CD1c-positive myeloid dendritic cell (primary cell): ENCODE results near the gene VAPB.

Experiments
- DNase-seq: peaks from one replicate; pipeline ENCODE4 v3.0.0-alpha.2; 2016; ENCODE audit errors: extremely low spot score

Gene VAPB

DNA sequence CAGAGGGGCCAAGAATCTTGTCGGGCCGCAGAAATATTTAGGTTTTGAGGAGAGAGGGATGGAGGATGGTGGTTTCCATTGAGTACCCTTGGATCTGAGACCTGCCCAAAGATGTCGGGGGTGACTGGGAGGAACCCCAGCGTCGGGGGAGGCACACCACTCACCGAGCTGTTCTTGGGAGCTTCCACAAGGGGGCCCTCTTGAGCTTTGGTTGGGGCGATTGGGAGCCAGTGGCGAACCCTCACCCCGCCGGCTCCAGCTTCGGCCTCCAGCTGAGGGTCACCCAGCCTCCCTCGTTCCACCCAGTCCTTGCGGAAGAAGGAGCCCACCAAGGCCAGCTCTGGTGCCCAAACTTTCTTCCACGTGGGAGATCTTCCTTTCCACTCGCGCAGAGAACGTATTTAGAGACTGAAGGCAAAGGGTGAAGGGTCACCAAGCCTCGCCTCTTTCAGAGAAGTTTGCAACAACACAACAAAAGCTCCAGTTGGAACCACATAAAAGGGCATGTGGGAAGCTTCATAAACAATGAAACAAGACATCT is 92.5 kb downstream of the VAPB start:
- DNase-seq = peak; percentile 27

GRCh38 chr20:58482416-58482815 is 93.4 kb downstream of the VAPB start:
- DNase-seq = no peak

GRCh38 chr20:58483051-58483450 is 94.0 kb downstream of the VAPB start:
- DNase-seq = no peak

DNA sequence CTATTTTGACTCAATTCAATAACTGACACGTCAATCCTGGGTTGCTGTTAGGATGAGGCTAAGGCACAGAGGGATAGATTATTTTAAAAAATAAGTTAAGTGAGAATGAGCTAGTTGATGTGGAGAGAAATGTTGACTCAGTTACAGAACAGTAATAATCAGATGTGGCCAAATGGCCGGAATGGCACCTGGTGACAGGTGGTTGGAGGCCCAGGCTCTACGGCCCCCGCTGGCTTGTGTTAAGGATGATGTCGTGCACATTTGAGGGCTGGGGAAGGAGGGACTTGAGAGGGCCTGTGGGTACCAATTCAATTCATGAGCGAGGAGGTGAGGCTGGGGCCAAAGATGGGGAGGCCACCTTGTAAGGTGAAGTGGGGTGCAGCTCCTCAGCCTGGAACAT is 94.4 kb downstream of the VAPB start:
- no peak for DNase-seq

DNA sequence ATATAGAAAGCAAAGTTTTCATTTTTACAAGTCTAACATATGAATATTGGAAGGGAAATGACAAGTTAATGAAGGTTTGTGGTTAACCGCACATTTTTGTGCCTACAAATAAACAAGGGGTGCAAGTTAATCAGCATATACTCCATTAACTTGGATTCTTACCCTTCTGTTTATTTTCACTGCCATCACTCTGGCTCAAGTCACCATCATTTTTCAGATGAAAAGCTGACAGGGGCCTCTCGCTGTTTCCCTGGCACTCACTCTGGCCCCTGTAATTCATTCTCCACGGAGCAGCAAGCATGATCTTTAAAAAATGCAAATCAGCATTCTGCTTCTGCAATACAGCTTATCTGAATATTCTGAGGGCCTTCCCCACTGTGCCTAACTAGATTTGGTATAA is 96.4 kb downstream of the VAPB start:
- no peak for DNase-seq

DNA sequence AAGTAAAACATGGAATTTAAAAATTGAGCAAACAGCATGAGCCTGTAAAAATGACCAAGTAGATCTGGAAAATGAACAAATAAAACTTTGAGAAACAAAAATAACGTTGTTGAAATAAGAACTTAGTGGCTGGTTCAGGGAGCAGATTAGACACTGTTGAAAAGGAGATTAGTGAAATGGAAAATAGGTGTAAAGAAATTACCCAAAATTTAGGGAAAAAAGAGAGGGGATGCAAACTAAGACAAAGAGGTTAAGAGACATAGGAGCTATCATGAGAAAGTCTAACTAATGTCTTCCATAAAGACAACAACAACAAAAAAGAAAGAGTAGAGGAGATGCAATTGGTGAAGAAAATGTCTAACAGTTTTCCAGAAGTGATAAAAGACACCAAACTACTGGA is 97.2 kb downstream of the VAPB start:
- no peak for DNase-seq

GRCh38 chr20:58492074-58492718 is 103.2 kb downstream of the VAPB start:
- DNase-seq = no peak

DNA sequence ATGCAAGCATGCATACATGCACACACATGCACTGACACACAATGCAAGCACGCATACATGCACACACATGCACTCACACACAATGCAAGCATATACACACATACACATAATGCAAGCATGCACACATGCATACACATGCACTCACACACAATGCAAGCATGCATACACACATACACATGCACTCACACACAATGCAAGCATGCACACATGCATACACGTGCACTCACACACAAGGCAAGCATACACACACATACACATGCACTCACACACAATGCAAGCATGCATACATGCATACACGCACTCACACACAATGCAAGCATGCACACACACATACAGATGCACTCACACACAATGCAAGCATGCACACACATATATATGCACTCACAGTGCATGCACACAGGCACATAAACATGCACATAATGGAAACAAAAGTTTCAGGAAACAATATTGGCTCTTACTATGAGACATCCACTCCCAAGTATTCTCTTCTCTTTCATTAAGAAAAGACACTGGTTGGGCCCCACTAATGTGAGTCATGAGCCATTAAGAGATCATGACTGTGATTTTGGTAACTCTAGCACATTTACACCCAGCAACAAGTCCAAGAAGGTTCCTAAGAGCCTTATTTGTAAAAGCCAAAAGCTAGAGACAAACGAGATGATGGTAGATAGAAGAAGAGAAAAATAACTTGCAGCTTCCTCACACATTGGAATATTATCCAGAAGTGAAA is 103.9 kb downstream of the VAPB start:
- DNase-seq = no peak

DNA sequence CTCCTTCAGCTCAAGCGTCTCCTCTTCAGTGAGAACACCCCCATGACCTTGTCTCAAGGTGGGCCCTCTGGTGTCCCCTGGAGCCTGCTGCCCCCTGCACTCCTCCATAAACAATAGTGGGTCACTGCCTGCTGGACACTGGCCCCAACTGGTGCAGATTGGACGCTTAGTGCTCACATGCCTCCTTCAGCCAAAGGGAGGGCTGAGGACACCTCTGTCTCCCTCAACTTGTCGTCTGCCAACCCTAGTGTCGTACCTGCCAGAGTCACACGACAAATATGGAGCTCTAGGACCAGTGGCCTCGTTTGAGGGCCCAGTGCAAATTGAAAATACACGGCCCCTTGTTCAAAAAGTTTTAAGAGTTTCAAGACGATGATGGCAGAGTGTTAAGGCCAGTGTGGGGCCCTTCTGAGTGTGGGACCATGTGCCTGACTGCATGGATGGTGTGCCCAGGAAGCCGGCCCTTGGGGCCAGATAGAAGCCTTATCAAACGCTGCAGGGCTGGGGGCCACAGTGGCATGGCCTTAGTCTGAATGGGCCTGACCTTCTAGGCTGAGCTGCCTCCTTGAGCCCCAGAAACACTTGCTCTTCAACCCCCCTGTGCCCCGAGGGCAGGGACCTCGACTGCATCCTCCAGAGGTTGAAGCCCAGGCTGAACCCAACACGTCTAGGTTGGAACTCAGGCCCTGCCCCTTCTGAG is 106.0 kb downstream of the VAPB start:
- no peak for DNase-seq

DNA sequence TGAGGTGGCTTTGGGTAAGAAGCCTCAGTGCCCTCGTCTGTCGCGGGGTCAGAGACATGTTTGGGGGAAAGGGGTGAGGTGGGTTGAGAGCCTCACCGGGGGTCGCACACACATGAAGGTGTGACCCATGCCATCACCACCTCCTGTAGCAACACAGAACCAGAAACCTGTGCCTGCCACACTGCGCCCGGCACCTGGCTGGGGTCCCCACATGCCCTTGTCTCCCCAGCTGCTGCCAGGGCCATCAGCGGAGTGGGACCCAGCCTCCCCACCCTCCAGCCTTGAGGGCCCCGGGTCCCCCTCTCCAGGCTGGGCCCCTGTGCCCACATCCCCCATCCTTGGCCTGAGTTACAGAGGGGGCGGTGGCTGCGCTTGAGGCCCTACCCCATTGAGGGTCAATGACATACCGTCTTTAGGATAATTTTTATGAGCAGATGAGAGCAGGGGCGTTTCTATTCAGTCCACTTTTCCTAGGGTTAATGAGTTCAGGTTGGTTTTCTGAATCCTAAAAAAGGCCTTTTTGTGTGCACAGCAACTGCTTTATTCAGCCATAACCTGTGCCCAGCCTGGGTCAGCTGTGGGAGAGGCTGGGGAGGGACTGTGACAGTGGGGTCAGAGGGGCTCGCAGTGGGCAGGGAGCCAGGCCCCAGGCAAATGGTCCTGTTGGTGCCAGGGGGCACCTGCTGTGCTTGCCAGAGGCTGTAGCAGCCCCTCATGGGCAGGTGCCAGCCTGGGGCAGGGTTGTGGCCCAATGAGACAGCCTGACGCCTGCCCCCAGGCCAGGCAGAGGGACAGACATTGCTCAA is 106.8 kb downstream of the VAPB start:
- no peak for DNase-seq

DNA sequence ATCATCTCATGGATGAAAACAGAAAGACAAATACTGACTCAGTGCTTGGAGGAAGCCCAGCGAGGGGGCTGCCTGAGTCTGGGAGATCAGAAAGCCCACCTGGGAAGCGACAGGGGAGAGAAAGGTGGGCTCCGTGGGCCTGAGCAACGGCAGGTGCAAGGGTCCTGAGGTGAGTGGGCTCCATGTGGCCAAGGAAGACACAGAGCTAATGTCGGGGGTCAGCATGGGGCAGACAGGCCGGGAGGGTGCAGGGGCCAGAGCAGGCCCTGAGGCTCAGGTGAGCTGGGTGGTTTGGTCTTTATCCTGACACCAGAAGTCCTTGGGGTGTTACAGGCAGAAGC is 107.4 kb downstream of the VAPB start:
- DNase-seq = no peak

GRCh38 chr20:58497076-58497641 is 108.1 kb downstream of the VAPB start:
- no peak for DNase-seq

DNA sequence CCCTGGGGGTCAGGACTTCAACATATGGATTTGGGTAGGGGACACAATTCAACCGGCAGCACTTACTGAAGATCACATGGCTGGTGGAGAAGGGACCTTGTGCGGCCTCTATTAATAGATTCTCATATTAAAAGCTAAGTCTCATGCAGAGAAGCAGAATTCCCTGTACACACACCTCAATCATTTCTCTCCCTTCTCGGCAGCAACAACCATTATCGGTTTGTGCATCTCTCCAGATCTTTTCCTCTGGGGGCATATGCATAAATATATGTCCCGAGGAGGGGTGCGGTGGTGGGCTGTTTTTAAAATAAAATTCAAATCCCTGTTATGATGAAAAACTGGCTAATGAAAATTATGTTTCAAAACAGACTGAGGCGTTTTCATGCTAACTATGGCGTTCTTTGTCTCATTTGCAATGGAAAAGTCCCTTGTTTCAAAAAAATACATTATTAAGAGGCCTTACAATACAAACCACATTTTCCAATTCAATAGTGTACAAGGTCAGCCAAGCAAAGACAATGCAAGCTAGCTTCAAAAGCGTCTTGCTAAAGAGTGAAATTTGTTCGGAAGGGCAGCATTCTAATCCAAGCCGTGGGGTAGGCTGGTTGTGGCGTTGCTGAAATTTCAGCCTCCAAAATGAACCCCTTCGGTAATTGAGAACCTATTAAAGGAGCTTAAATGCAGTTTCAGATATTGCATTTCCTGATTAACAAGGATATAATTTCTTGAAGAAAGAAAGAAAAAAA is 108.9 kb downstream of the VAPB start:
- no peak for DNase-seq

DNA sequence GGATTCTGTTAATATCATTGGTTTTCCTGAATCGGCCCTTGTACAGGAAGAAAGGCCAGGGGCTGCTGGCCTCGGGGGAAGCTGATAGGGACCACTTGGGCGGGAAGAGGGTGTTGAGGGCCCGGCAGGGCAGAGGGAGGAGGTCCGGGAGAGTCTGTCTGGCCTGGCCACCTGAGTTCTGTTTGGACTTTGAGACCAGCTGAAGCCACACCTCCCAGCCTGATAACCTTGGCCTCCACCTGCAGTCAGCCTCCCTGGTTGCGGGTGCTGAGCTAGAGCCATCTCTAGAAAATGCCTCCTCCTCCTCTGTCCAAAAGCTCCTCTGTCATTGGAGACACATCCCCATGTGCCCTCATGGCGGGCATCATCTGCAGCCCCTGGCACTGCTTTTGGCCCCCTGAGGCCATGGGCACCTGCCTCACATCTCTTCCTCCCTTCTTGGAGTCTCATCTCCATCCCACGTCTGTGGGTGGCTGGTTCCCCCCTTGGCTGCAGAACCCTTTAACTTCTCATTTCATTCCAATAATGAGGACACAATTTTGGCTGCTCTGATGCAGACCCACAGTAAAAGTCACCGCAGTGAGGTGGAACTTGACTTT is 109.5 kb downstream of the VAPB start:
- DNase-seq = no peak

- no peak for DNase-seq
Observed at GRCh38 chr20:58500256-58500655, 111.2 kb downstream of the VAPB start.
